ENCODE results near the gene DENND2C.

- TF ChIP-seq, protein P1, sequence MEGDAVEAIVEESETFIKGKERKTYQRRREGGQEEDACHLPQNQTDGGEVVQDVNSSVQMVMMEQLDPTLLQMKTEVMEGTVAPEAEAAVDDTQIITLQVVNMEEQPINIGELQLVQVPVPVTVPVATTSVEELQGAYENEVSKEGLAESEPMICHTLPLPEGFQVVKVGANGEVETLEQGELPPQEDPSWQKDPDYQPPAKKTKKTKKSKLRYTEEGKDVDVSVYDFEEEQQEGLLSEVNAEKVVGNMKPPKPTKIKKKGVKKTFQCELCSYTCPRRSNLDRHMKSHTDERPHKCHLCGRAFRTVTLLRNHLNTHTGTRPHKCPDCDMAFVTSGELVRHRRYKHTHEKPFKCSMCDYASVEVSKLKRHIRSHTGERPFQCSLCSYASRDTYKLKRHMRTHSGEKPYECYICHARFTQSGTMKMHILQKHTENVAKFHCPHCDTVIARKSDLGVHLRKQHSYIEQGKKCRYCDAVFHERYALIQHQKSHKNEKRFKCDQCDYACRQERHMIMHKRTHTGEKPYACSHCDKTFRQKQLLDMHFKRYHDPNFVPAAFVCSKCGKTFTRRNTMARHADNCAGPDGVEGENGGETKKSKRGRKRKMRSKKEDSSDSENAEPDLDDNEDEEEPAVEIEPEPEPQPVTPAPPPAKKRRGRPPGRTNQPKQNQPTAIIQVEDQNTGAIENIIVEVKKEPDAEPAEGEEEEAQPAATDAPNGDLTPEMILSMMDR (IDR thresholded peaks at IDR 0.05) = peak in 3 of 5 experiments; percentile 13 to 15 (median 14)
- TF ChIP-seq POLR2A (IDR thresholded peaks at IDR 0.05) = no peak
Measured at GRCh38 chr1:114558544-114558943, 111.3 kb downstream of the DENND2C start.
